NCI-H1694 (cell line): ENCODE measurements around the gene OLFM3.

ENCODE experiments used
- DNase-seq: peaks from one replicate; lab custom pipeline; 2025; lab: John Stamatoyannopoulos, UW

The OLFM3 gene

DNA sequence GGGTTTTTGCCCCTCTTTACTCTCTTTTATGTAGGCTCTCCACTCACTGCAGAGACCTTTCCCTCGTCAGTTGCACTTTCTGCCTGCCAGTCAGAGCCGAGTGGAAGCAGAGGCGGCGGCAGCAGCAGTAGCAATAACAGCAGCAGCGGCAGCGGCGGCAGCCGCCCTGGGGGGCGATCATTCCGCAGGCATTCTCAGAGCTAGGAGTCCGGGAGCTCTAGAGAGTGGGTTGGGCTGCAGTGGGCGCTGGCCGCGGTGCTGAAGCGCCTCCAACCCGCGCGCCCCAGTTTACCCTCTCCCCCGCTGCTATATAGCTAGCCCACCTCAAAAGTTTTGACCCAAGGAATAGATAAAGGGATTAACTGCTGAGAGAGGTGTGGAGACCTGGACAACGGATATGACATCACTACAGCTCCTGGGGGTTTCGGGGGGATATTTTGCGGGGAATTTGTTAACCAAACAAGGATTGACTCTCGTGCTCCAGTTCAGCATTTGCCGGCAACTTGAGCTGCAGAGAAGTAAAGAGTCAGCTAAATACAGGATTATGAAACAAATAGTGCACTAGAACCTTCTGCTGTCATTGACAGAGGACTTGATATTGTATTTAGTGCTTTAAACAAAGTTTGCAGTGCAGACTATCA is at the start of gene OLFM3:
Gene OLFM3, minus strand, starts transcription at position 102 of the 641 bp plus-strand sequence.
- DNase-seq, result no peak

DNA sequence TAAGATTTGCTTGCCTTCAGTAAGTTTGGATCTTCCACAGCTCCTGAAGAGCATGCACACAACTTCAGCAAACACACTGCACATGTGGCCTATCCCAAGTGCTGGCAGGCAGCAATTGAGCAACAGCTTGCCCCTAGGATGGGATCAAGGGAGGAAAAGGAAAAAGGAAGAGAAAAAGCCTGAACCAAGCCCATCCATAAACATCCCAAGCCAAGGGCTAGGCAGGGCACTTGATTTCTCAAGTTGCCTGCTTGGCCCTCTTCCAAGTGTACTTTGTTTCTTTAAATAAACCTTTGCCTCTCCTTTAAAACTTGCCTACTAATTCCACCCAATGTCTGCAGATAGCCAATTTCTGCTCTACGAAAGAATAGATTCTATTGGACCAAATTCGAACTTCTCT is 49.0 kb upstream of the OLFM3 start:
- no peak for DNase-seq

DNA sequence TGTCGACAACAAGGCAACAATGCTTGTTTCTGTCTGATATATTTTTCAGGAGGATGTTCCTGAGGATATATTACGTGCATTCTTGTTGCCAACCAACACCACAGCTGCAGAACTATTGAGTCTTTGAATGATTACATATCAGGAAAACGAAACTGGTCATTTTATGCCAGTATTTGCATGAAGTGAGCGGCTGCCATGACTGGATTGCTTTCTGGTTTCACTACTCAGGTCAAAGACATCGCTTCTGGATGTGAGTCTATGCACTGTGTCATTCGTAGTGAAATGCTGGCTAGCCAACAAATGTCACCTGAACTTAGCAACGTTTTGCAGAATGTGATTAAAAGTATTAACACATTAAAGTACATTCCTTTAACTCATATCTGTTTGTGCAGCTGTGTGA is 35.8 kb upstream of the OLFM3 start:
- DNase-seq, result no peak

DNA sequence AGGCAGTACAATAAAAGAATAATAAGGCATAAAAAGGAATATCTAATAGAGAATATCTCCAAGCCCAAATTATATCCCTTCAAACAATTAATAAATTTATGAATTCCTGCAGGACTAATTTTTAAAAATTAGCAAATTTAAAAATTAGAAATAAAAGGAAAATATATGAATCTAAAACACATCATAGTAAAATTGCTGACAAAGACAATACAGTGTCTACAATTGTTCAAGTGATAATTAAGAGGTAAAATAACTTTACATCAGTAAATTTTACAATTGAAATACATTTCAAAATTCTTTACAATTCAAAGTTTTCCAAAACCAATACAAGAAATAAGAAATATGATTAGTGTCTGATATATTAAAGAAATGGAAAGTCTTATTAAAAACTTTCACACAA is 22.8 kb upstream of the OLFM3 start:
- no peak for DNase-seq

DNA sequence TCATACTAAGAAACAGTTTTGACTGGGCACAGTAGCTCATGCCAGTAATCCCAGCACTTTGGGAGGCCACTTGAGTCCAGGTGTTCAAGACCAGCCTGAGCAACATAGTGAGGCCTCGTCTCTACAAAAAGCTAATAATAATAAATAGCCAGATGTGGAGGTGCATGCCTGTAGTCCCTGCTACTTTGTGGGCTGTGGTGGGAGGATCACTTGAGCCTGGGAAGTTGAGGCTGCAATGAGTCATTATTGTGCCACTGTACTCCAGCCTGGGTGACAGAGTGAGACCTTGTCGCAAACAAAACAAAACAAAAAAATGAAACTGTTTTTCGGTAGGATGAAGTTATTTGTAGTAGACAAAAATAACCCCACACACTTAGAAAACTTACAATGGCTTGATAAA is 19.0 kb upstream of the OLFM3 start:
- no peak for DNase-seq

DNA sequence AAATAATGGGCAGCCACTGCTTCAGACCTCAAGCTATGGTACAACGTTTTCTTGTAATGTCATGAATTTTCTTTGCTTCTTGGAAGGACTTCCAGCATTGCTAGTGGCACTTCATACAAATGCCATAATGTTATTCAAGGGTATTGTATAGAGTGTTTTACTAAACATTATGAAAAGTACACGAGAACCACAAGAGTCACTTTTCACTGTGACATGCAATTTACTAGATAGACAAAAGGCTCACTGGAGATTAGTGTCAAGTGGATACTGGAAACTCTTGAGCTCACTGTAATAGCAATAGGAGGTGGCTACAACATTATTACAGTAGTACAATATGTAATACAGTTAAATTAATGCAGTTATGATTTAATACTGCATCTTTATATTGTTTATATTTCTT is 5.3 kb upstream of the OLFM3 start:
- DNase-seq, result no peak

DNA sequence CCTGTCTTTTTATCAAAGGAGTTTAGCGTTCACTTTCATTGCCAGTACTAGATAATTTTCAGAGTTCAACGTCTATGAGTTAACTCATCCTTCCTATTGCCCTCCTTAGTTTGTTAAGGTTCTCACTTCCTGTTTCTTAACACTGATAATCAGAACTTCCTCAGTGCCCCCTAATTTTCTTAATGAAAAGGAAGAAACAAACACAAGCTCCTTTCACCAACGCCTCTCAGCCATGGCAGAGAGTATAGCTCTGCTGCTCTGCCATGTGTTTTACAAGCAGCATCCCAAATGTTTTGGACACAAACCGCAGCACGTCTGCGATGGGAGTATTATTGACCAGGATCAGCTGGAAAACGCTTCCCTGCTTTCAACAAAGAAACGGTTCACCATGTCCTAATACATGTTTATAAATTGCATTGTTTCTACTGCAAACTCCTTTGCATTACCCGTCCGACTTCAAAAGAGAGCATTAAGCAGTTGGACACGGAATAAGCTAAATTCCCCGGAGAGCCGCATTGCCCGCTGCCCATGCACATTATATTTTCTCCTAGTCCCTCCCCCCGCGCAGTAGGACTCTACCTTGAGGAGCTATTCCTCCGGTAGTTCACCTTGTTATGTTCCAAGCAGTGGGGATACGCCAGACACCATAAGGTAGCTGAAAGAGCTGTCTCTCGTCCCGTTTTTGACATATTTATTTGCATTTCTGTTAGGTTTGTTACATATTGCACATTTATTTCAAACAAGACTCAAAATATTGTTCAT is 561 bp downstream of the OLFM3 start:
- no peak for DNase-seq

DNA sequence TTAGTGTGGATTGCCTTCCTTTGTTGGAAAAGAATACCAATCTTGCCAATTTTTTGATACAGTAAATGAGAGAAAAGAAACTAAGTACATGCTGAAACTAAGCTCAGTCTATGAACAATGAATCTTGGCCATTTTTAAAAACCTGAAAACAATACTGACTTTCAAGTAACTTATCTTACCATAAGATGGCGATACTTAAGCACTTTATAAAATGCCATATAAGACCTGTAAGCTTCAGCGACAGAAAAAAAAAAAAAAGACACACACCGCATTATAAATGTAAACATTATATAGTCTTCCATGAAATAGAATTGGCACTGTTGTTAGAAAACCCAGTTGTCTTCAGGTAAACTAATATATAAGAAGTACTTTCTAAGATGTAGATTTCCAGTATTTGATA is 3.0 kb downstream of the OLFM3 start:
- DNase-seq, result no peak

DNA sequence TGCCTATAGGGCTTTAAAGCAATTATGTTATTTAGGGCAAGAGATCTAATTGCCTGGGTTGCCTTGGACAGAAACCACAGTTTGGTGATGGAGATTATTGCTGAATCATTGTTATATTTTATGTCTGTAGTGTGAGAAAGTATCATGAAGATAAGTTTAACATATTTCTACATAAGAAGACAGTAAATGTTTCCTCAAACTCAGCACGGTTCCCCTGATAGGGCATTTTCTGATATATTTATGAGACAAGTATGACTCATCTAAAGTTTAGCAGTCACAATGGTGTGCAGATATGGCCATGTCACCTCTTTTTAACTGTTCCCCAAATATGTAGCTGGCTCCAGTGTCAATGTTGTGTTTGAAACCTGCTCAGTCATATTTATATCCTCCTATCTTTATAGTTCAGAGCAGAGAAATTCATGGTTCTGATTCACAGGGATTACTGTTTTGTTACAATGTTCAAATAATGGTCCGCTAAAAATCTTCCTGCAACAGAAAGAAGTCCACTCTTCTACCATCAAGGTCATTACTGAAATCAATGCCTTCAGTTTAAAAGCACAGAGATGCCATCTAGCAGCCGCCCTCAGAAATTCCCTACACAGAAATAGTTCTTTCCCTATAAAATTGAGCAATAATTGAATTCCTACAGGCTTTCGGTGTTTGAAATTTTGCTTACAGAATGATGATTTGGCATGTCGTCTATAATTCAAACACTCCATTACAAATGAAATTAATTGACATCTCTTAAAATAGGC is 3.7 kb downstream of the OLFM3 start:
- no peak for DNase-seq

DNA sequence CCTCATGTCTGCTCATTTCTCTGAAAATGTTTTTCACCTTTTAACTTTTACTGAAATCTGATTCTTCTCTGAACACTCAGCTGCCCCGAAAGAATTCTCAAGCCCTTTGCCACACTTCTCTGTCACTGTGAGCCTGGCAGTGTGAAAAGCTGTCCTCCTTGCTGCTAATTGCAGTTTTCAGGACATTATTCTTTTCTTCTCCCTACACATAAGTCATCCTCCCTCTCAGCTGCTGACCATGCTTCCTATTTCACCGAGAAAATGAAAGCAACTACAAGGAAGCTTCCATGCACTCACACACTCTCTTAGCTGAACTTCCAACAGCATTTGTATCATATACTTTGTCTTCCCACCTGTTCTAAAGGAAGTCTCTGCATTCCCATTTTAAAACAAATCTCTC is 15.8 kb downstream of the OLFM3 start:
- DNase-seq, result no peak

DNA sequence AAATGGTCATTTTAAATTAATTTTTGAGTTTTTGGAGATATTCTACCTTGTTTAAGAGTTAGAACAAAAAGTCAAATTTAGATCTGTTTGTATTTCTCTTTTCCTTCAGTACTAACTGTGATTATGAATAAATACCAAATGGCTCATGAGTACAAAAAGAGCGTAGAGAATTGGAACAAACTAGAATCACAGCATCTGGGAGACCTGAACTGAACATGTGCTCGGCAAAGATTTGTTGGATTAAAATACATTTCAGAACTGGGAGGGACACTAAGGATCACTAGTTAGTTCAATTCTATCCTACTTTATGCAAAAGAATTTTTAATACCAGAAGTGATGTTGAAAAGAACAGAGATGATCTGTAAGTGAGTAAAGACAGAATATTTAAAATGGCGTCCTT is 19.5 kb downstream of the OLFM3 start:
- no peak for DNase-seq

DNA sequence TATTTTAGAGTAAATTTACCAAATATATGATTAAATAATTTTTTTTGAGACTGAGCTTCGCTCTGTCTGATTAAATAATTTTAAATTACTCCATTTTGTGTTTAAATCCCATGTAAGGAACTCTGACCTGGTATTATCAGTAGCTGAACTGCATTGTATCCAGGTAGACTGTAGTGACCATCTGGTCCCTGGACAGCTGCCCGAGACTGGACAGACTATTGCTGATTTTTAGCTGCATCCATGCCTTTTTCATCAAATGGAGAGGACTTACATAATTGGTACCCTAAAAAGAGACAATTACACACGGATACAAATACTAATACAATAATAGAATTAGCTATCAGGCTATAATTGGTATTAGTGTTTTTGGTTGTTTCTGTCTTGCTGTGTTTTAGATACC is 20.6 kb downstream of the OLFM3 start:
- no peak for DNase-seq

DNA sequence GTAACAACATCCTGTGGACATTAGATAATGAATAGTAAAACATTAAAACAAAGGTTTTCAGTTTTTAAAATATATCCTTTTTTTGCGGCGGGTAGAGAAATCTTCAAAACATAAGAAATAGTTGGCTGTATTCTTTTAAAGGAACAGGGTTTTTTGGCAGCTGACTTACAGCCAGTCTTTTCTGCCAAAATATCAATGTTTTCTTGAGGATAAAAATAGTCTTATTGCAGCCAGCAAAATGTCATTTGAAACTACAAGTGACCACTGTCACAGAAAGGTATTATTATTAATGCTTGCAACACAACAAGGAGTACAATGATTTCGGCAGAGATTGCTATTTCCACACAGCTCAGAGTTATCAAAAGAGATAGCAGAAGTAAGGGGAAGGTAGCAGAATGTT is 21.4 kb downstream of the OLFM3 start:
- DNase-seq, result no peak

DNA sequence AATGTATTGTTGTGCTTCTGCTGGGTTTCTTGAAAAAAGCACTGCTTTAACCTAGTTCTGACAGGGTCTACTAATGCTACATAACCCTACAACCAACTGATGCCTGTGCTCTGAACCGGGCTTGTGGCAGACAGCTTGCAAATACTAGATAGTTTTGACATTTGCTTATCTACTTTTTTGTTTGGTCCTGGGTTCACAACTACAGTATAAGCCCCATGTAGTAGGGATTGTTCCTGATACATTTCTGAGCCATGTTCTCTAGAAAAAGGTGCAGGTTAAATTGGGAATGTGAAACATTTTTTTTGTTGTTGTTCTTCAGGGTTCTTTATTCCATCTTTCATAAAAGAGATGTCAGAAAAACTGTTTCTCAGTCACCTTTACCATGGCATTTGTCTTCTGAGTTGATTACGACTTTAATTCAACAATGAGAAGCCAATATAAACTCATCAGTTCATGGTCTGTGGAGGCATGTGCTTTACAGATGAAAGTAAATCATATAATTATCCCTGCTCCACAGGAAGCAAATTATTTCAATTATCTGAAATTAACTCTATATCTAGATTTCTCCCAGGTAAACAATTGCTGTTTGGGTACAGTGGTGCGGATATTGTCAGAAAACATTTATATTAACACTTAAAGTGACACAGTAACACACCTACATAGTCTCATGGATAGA is 22.0 kb downstream of the OLFM3 start:
- no peak for DNase-seq

DNA sequence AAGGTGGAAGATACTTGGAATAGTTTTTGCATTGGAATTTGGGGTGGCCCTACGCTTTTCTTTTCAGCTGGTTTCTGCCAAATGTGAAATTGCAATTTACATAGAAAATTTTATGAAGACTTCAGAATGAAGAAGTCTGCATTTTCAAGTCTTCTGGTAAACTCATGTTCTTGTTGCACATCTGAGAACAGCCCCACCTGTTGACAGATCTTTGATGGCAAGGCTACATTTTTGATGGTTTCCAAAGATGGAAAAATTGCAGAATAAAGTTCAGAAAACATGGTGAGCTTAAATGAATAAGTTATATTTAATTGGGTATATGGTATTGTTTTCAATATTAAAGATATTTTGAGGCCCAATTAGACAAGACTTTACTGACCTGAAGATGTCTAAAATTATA is 25.4 kb downstream of the OLFM3 start:
- no peak for DNase-seq

DNA sequence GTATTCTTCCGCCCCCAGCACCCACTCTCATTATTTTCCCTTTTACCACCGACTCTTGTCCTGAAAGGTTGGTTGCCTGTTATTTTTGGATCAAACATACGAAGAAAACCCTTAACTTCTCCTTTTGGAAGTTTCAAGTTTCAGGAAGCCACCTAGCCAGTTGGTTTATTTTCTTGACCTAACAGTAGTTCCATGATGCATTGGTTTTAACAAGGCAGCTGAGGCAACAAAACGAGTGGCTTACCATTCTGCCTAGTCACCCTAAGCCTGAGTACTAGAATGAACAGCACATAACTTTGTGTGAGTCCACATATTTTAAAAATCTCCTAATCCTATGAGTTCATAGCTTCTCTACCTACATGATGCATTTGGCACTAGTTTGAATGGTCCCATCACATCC is 28.9 kb downstream of the OLFM3 start:
- DNase-seq, result no peak

DNA sequence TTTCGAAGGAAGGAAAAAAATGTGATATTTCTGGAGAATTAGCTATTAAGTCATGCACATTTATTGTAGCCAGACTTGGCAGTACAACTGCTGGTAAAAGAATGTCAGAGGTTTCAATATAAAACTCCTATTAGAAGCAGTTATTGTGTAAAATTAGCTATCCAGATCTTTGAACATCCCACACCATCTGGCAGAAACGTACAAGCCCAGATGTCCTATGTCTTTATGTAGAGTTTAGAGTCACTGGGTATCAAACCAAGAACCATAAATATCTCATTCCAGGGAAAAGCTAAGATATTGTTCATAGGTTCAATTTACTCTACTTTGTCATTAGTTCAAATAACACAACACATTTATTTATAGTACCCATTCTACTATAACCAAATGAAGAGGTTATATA is 31.4 kb downstream of the OLFM3 start:
- DNase-seq, result no peak

DNA sequence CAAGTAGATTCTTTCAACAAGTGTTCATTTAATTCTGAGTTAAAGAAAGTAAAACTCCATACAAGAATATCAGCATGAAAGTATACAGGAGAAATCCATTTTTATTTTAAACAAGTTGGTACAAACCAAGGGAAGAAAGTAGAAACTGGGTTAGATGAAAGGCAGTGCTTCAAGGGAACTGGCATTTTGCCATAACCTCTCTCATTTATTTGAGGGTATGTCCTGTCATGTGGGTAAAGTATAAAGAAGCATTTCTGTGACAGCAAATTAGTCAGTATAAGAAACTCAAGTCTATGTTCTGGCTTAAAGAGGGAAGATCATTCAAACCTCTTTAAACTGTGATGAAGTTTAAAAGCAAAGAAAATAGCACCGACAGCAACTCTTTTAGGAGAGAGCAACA is 32.0 kb downstream of the OLFM3 start:
- DNase-seq, result no peak

DNA sequence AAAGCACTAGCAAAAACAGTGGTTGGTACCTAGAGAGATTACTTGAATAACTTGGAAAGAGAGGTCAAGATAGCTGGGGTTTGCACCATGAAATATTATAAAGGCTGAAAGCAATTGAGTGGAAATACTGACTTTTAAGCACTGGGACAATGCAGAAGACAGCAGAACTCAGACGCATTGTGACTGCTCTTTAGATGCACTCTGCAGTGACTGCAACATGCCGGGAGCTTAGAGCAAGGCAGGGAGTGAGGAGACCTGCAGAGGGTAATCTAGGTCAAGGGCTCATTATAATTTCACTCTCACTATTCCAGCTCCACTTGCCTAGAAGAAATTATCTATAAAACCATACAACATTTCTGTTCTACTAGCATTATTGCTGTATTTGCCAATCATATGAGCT is 36.6 kb downstream of the OLFM3 start:
- DNase-seq, result no peak

DNA sequence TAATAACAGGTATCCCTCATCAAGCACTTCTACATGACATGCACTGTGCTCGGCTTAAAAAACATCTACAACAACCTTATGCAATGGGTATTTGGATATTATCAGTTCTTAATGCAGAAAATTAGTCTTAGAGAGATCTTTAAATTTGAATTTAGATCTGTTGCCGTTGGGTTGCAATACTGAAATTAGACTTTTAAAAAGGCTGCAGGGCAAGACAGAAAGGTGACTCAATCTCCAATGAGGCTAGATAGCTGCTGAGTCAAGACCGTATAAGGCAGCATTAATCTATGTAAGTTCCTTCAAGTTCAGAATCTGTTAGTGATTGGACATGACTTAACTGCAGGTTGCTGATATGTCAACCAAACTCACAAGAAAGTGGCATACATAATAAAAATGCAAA is 37.3 kb downstream of the OLFM3 start:
- DNase-seq, result no peak

DNA sequence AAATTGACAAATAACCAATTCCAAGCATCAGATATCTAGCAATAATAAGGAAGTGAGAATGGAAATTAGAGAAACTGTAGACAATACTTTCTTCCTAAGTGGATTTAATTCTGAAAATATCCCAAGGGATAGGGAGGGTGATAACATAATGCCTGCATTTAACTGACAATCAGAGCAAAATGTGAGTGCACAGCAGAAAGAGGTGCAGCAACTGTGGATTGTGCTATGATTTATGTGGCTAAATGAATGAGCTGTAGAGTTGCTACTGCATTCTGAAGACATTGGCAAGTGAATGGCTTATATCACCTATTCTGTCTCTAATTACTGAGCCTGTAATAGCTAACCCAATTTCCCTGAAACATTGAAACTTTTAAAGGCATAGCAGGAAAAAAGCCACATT is 39.0 kb downstream of the OLFM3 start:
- no peak for DNase-seq

DNA sequence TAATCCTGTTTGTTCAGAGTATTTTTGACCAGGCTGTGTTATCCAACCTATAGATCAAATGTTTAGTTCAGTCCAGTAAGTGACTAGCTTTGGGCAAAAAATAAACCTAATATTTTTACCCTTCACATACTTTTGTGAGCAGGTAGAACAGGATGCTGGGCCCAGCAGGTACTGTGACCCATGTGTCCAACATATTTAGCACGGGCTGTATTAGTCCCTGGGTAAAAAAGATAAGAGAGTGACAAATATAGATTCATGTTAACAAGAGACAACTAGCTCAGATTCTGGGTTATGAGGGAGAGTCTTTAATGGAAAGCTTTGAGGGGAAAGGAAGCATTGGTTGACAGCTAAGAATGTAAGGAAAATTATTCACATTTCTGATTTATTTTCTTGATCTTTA is 43.1 kb downstream of the OLFM3 start:
- no peak for DNase-seq

DNA sequence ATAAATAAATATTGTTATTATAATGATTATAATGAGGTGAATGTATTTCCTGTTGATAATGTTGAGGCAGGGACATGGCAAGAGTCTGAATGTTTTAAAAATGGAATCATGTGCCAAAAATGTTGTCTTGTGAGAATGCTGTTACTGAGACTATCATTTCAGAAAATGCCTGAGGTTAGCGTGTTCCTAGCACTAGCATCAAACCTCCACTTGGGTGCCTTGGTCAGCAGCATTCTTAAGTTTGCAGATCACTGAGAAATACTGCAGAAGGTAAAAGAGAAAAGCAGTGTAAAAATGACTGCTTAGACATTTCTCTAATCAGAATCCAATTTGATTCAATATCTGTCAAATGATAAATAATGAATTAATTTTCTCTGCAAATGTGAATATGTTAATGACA is 50.8 kb downstream of the OLFM3 start:
- DNase-seq, result no peak
